ENCODE results near the gene LSP1.

The LSP1 gene

DNA sequence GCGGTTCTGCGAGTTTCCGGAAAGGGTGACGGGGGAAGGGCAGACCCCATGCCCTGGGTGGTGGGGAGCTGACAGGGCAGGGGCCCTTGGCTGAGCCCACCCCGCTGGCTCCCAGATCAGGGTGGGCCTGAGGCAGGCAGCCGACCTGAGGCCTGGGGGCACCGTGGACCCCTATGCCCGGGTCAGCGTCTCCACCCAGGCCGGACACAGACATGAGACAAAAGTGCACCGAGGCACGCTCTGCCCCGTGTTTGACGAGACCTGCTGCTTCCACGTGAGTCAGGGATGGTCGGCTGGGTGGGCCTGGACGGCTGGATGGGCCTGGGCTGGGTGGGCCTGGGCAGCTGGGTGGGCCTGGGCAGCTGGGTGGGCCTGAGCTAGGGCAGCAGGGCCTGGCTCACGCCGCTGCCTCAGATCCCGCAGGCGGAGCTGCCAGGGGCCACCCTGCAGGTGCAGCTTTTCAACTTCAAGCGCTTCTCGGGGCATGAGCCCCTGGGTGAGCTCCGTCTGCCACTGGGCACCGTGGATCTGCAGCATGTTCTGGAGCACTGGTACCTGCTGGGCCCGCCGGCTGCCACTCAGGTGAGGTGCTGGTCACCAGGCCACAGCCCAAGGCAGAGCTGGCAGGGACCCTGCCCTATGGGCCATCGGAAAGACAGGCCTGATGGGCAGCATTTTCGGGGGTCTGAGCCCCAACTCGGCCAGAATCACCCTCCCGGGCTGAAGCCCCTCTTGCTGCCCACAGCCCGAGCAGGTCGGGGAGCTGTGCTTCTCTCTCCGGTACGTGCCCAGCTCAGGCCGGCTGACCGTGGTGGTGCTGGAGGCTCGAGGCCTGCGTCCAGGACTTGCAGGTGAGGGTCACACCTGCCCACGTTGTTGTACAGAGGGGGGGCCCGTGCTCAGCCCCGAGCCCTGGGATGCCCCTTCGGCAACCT lies 16.6 kb upstream of the LSP1 start:
- DNase-seq (peak; percentile 7), ATAC-seq (no peak)

DNA sequence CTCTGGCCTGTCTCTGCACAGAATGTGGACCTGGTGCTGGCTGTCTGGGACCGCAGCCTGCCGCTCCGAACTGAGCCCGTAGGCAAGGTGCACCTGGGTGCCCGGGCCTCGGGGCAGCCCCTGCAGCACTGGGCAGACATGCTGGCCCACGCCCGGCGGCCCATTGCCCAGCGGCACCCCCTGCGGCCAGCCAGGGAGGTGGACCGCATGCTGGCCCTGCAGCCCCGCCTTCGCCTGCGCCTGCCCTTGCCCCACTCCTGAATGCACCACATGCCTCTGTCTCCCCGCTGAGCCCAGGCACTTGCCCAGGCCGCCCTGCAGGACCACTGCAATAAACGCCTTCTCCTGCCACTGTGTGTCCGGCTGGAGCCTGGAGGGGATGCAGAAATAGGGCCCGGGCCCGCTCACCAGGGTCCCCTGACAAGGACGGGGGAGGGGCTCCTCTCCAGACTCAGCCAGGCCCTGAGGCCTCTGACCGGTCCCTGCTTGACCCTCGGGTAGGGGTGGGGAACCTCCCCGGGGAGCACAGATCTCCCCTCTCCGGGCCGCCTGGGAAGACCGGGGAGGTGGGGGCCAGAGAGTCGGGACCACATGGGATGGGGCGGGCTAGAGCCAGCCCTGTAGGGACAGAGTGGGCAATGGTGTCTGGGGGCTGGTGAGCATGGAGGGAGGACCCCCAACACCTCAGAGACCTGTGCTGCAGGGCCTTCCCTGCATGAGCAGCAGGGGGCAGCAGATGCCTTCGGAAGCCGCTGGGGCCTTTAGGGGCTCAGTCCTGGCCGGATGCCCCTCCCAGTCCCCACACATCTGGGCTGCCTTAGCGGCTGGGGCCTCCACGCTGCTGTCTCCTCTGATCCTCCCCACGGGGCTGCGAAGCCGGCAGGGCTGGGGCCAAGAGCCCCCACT lies 15.5 kb upstream of the LSP1 start:
- DNase-seq (peak; percentile 91), ATAC-seq (peak; percentile 79)

DNA sequence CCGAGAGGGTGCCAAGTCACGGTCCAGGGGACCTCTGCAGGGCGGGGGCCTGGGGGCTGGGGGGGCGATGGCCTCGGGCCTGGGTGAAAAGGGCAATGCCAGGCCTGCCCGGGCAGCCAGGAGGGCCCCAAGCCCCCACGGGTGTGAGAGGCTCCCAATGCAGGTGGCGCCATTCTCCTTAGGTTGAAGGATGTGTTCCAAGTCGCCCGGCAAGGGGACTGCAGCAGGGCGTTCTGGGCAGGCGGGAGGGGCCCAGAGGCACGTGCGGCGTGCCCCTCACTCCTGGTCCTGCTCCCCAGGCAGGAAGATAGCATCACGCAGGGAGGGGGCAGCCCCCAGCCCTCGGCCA lies 14.8 kb upstream of the LSP1 start:
- ATAC-seq (no peak), DNase-seq (no peak)

DNA sequence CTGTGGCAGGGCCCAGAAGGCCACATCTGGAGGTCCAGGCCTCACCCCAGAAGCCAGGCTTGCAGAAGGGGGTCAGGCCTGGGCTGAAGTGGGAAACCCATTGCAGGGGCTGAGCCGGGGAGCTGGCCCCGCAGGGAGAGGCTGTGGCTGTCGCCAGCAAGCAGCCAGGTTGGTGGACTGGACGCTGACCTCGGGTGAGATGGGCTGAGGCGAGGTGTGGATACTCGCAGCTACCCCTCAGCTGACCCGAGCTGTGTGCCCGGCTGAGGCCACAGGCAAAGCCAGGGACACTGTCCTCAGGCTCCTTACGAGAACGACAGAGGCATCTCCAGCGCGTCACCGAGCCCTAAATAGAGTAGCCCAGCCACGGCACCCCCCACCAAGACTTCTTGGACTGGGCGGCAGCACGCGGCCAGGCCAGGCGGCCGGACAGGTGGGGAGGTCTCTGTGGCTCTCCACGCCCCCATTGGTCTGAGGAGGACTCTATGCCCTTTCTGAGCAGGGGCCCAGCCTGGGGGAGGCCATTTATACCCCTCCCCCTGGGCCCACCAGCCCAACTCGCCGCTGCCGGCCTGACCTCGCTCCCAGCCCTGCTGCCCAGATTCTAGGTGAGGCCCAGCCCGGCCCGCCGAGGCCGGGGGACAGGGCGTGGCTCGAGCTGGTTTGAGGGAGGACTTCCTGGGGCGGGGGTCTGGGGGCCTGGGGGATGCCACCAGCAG lies 14.3 kb upstream of the LSP1 start, which contains the start of gene TNNI2:
TNNI2 (plus strand) TSS at position 556 of the 719 bp plus-strand sequence. CDS start 716 bp downstream, outside the sequence.
- no peak for DNase-seq
- no peak for ATAC-seq

DNA sequence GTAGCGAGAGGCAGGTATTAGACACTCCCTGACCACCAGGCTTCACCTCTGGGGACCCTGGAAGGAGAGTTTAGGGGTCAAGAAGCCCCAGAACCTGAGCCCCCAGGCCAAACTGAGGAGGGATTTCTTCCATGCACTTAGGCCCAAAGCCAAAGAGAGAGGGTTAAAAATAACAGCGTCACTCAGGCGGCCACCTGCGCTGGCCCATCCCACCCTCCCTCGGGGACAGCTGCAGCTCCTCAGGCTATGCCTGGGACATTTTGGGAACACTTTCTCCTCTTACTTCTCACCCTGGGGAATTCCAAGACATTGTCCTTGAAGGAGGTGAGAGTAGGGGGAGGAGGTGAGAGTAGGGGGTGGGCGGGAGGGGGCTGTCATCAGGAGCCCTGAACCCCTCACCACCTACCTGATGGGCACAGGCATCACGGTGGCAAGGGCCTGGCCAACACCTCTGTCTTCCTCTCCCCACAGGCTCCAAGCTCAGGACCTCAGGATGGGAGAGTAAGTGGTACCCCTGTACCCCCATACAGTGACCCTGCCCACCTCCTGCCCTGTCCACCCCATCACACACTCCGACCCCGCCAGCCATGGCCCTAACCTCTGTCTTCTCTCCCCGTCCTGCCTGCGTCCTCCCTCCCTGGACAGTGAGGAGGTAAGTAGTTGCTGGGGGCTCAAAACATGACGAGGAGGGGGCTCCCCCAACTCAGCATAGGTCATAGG lies 13.5 kb upstream of the LSP1 start:
- DNase-seq (no peak), ATAC-seq (no peak)

DNA sequence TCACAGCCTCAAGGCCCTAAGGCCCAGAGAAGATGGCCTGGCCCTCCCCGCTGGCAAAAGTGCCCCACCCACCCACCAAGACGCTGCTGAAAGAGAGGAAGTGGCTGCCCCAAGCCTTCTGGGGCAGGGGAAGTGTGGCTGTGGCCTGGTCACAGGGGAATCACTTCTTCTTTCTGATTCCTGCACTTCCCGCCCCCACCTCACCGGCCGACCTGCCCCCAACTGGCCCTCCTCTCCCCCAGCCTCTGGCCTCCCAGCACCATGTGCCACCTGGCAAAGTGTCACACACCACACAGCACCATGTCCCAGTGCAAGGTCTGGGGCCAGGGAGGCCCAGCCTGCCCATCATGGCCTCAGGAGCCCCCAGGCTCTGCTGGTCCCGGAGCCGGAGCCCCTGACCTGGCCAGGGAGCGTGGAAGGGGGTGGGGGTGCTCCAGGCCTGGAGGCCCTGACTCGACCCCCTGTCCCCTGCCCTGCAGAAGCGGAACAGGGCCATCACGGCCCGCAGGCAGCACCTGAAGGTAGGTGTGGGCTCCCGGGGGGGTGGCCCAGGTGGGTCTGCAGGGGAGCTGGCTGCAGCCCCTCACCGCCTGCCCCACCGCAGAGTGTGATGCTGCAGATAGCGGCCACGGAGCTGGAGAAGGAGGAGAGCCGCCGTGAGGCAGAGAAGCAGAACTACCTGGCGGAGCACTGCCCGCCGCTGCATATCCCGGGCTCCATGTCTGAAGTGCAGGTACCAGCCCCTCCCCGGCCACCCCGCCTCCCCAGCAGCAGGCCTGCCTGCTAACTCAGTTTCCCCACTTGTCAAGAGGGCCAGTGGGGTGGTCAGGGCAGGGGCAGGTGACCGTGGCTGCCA lies 12.7 kb upstream of the LSP1 start:
- ATAC-seq = no peak
- no peak for DNase-seq

DNA sequence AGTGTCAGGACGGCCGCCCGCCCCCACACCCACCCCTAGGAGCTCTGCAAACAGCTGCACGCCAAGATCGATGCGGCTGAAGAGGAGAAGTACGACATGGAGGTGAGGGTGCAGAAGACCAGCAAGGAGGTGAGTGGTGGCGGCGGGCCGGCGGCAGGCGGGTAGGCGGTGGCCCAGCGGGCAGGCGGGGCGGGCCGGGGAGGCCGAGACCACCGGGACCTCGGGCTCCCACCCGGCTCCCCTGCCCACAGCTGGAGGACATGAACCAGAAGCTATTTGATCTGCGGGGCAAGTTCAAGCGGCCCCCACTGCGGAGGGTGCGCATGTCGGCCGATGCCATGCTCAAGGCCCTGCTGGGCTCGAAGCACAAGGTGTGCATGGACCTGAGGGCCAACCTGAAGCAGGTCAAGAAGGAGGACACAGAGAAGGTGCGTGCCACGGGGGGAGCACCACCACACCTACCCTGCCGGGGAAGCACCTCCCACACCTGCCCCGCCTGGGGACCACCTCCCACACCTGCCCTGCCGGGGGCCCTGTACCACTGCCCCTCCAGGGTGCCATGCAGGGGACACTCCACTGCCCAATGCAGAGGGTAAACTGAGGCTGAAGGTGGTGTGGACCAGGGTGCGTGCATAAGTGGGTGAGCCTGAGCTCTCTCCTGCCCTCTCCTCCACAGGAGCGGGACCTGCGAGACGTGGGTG lies 12.0 kb upstream of the LSP1 start:
- DNase-seq (no peak), ATAC-seq (no peak)

DNA sequence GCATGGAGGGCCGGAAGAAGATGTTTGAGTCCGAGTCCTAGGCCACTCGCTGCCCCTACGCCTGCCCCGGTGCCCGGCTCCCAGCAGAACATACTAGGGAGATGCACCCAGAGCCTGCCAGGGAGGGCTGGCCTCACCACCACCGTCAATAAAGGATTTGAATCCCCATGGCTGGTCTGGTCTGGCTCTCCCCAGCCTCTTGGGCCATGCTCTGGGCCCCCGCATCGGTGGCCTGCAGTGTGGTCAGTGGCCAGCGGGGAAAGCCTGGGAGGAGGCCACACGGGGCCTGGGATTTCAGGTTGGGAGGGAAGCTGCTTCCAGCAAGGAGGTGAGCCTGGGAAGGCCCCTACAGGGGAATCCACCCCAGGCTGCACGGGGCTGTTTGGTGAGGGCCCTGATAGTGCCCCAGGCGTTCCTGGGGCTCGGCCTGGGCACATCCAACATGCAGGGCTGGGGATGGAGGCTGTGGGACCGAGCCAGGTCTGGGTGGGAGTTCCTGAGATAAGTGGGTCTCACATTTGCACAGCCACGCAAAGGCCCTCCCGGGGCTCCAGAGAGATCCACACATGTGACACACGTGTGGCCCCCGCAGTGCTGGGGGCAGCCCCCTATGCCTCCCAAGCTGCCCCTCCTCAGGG lies 11.3 kb upstream of the LSP1 start:
- DNase-seq (no peak), ATAC-seq (no peak)

DNA sequence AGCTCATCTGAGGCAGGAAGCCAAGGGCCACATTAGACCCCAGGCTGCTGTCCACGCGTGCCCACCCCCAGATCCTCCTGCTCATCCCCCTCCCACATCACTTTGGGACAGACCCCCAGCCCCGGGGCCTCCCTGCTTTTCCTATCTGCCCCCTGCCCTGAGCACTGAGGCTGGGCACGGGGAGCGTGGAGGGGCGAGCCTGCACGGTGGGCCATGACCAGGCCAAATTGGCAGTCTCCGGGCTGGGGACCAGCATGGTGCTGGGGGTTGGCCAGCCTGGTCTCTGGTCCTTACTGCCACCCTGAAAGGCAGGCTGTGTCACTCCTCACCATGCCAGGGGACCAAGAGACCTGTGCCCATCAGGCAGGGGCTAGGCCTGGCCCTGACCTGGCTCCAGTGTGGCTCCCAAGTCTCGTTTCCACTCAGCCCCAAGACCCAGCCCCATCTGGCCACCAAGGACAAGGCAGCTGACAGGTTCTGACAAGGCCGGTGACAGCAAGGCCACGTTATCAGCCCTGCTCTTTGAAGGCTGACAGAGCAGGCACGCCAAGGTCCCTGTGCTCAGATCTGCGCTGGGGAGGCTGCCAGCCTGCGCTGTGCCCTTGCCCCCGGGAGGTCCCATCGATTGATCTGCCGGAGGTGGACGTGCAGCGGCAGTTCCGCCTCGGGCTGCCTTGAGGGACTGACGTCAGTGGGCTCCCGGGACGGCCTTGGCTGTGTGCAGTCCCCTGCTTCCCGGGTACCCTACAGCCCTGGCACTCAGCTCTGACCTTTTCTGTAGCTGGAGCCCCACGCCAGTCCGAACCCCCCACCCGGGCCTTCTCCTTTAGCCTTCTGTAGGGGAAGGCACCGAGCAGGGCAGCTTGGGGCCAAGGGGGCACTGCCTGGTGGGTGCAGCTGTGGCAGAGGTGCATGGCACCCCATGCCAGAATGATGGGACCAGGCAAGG lies 10.5 kb upstream of the LSP1 start:
- ATAC-seq = no peak
- DNase-seq = no peak

DNA sequence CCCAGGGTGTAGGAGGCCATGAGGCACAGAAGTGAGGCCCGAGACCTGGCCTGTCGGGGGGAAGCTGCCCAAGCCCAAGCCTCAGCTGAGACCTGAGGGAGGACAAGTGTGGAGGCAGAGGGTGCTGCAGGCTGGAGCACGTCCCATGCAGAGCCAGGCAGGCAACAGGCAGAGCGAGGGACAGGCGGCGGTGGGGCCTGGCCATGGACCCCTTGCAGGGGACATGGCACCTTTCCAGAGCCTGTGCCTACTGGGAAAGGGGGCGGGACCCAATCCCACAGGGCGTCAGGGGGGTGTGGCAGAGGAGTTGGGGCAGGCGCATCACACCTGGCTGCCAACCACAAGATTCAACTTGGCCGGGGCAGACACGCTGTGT lies 9.8 kb upstream of the LSP1 start:
- ATAC-seq (no peak), DNase-seq (no peak)

DNA sequence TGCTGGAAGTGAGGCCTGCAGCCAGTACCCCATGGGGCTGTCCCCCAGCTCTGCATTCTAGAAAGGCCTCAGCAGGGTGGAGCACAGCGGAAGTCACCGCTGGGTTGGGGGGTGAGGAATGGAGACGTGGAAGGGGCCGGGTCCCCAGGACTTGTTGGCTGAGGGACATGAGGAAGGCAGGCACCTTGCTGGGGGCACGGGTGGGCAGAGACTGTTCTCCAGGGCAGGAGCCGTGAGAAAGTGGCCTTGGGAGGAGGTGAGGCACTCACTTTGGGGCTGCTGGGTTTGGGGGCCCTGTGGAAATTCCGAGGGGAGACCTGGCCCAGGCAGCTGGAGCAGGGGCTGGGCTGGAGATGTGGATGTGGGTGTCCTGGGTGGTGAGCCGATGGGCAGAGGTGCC lies 9.1 kb upstream of the LSP1 start:
- ATAC-seq (no peak), DNase-seq (no peak)

DNA sequence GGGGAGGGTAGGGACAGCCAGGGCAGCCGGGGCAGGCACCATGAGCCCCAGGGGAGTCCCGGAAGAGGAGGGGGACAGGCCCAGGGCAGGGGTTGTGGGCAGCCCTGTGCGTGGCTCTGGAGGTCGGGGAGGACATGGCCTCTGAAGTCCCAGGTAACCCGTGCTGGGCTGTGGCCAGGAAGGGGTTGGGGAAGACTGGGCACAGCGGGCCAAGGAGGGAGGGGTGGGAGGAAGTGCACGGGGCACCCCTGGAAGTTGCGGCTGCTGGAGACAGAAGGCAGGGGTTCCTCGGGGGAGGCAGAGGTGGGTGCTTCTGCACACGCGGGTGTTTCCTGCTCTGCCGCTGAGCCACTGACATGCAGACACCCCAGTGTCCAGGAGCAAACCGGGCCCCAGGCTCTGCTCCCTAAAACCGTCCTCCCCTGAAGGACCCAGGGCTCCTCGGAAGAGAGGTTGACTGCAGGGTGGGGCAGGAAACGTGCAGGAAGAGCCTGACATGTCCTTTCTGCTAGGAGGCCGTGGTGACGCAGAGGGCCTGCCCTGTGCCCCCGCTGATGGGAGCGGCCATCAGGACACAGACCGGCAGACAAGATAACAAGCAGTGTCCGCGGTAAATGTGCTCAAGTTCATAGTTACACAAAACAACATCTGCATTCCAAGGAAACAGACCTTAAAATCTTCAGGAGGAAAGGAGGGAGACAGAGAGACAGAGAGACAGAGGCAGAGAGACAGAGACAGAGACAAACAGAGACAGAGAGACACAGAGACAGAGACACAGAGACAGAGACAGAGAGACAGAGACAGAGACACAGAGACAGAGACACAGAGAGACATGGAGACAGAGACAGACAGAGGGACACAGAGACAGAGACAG lies 8.4 kb upstream of the LSP1 start:
- peak; percentile 63 for DNase-seq
- no peak for ATAC-seq

DNA sequence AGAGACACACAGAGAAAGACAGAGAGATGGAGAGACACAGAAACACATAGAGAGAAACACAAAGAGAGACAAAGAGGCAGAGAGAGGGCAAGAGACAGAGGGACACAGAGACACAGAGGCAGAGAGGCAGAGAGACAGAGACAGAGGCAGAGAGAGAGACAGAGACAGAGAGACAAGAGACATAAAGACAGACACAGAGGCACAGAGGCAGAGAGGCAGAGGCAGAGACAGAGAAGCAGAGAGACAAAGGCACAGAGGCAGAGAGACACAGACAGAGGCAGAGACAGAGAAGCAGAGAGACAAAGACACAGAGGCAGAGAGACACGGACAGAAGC lies 7.8 kb upstream of the LSP1 start:
- no peak for ATAC-seq

DNA sequence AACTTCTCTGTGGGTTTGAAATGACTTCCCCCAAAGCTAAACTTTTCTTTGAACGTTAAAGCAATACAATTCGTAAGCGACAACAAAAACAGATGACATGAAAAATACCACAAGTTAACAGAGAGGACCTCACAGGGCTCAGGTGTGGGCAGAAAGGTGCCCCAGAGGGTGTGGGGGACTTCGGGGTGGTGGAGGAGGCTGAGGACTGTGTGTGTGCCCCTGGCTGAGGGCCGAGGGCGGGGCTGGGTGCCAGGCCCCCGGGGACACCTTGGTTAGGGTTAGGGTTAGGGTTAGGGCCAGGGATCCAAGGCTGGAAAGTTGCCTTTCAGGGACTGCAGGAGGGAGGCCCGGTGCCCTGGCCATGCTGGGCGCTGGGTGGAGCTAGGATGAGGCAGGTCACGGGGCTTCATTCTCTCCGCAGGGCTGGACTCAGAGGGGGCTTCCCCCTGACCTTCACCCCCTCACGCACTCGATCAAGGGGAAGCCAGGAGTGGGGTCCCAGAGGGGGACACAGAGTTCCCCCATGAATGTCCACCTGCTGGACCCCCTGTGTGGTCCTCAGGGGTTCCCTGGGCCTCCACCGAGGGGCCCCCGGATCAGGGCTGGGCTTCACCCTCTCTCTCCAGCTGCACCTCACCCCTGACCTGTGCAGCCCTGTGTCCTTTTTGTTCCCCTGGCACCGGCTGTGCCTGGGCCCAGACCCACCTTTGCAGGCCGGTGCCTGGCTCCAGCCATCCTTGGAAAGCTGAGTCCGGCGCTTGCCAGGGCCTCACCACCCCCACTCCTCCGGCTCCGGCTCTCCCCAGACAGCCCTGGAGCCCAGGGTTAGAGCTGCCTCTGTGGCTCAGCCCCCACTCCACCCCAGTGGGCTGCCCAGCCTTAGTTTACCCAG lies 7.1 kb upstream of the LSP1 start:
- no peak for DNase-seq

More for the DNA sequence above, 7.8 kb upstream of the LSP1 start:
- no peak for DNase-seq

DNA sequence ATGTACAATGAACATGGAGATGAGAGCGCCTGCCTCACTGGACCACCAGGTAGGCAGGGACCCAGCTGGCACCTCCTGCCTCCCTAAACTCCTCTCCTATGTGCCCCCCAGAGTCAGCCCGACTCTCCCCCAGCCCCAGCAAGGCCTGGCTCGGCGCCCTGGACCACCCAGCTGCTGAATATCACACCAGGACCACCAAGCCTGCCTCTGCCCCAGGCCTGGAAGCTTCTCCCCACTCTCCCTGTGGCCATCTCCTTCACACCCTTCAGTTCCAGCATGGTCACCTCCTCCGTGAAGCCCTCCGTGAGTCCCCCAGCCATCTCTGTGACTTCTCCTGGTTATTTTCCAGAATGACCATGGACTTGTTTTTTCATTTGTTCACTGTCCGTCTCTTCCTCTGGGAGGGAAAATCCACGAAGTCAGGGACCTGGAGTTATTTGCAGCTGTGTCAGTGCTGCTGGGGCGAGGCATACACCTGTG lies 6.4 kb upstream of the LSP1 start:
- ATAC-seq = no peak
- no peak for DNase-seq

More for the DNA sequence above, 7.1 kb upstream of the LSP1 start:
- no peak for ATAC-seq

DNA sequence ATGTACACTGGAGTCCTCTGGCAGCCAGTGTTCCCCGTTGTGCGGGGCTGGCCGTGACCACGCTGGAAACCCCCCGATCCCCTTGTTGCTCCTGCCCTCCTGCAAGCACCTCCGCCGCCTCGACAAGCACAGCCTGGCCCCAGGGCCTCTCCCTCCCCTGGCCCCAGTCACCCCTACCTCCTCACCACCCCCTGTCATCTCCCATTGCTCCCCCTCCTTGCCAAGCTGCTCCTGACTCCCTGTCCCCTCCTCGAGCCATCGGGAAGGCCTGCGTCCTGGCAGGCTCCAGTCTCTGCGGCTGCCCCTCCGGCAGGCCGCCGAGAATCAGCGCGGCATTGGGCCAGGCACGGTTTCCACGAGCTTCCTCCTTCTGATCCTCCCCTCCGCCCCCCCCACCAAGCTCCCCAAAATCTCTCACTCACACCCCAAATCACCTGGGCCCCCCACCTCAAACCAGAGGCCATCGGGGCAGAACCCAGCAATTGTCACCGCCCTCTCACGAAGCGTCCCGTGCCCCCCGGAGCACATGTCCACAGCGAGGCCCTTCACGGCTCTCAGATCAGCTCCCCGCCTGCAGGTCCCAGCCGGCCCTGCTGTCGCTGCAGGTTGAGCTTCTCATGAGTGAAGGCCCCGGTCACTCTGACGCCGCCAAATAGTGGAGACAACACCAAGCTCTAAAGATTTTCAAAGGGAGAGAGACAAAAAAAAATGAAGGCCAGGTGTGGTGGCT lies 5.7 kb upstream of the LSP1 start:
- no peak for ATAC-seq
- DNase-seq = no peak

Measured in stimulated activated naive CD8-positive, alpha-beta T cell treated with anti-CD3 and anti-CD28 coated beads, Interleukin-15, Interleukin-2, amounts not matched to agents 100 U/mL and 50 U/mL, for 24 hours (primary cell).